ENCODE results near the gene LRRC63. TPM values are rescaled to one million over a fixed set of nuclear protein-coding genes. Genes with fewer than 3 reads are reported as not detected.

LRRC63 gene
- total and polyA plus RNA-seq, 2 of the 4 experiments (the other 2 are of a cell fraction) = not detected

DNA sequence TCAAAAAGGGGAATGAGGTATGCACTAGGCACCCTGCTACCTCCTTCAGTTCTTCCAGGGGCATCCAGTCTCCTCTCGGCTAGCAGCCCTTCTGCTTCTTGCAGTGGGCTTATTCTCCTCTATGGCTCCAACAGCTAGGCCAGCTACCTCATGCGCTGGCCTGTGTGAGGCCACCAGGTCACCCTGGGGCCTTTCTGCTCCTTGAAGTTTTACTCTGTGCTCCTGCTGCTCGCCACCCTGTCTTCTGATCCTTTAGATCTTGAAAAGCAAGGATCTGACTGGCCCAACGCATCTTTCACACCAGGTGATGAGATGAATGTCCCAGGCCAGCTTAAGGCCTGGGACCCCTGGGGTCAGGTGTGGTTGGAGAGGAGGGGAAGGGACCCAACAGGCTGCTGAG is 109.1 kb downstream of the LRRC63 start:
- WGBS, 2 experiments (ENCODE audit: extremely low coverage in 2 of 2, insufficient read length in 1 of 2) = 83% methylated on average over 3 of the region's 4 CpGs; no CpG with 5 or more reads in 1 of the 2 experiments
- in situ Hi-C loops (cut with MboI; ENCODE audit: low sequenced_read_pairs) = no loop called here

More for the DNA sequence above, 109.1 kb downstream of the LRRC63 start:
- ATAC-seq (ENCODE audit: low read depth) = no peak
- H4K91ac ChIP-seq (ENCODE audit: insufficient read depth, low read depth, low read length) = no peak overlapping the region
- H3K9me3 ChIP-seq (ENCODE audit: control insufficient read depth, insufficient read depth, low read length) = no peaks in the 10 kb centered on the region
- H3K23ac ChIP-seq (ENCODE audit: low read depth, low read length) = no peak overlapping the region
- H3K56ac ChIP-seq (ENCODE audit: extremely low read depth, insufficient read depth, low read length) = no peak overlapping the region
- no peaks in the 10 kb centered on the region for H3K79me1 ChIP-seq (ENCODE audit: low read depth in 1 of 2, low read length in 2 of 2)
- H3K4me3 ChIP-seq (ENCODE audit: insufficient read depth, low read depth, low read length) = no peak overlapping the region
- H2BK15ac ChIP-seq (ENCODE audit: low read depth, low read length) = no peak overlapping the region
- no peak overlapping the region for H3K14ac ChIP-seq (replicated peaks; ENCODE audit: low read depth, low read length)
- no peak for DNase-seq
- H3K4me2 ChIP-seq (ENCODE audit: low read depth, low read length) = no peak overlapping the region
- H2AK9ac ChIP-seq (replicated peaks; ENCODE audit: low read depth, low read length, poor library complexity) = no peak overlapping the region
- H3K18ac ChIP-seq (ENCODE audit: low read depth, low read length) = no peak overlapping the region
- ChIA-PET POLR2A (ENCODE audit: unreplicated experiment) (no interaction called here), CTCF (no interaction called here)
- no peak overlapping the region for H2BK5ac ChIP-seq (ENCODE audit: low read depth, low read length, poor library complexity, severe bottlenecking)
- no peak overlapping the region for H2BK120ac ChIP-seq (ENCODE audit: low read depth, low read length)
- dilution Hi-C loops (cut with HindIII; ENCODE audit: low sequenced_read_pairs, unreplicated experiment) = no loop called here
- TF ChIP-seq BHLHE40 (IDR thresholded peaks at IDR 0.05; ENCODE audit: low read depth, low read length) (no peak), SMC3 (IDR thresholded peaks at IDR 0.05; ENCODE audit: low read depth, low read length) (no peak), MXI1 (IDR thresholded peaks at IDR 0.05; ENCODE audit: borderline replicate concordance, low read depth, low read length) (no peak), POLR2A (IDR thresholded peaks at IDR 0.05; ENCODE audit: low read depth, low read length) (no peak), RAD21 (IDR thresholded peaks at IDR 0.05; ENCODE audit: low read length) (no peak), CEBPB (IDR thresholded peaks at IDR 0.05; ENCODE audit: low read depth, low read length) (no peak), MAZ (IDR thresholded peaks at IDR 0.05; ENCODE audit: borderline replicate concordance, low read depth, low read length) (no peak), RFX5 (IDR thresholded peaks at IDR 0.05; ENCODE audit: low read depth, low read length) (no peak)
- TF ChIP-seq, protein P1, sequence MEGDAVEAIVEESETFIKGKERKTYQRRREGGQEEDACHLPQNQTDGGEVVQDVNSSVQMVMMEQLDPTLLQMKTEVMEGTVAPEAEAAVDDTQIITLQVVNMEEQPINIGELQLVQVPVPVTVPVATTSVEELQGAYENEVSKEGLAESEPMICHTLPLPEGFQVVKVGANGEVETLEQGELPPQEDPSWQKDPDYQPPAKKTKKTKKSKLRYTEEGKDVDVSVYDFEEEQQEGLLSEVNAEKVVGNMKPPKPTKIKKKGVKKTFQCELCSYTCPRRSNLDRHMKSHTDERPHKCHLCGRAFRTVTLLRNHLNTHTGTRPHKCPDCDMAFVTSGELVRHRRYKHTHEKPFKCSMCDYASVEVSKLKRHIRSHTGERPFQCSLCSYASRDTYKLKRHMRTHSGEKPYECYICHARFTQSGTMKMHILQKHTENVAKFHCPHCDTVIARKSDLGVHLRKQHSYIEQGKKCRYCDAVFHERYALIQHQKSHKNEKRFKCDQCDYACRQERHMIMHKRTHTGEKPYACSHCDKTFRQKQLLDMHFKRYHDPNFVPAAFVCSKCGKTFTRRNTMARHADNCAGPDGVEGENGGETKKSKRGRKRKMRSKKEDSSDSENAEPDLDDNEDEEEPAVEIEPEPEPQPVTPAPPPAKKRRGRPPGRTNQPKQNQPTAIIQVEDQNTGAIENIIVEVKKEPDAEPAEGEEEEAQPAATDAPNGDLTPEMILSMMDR (conservative IDR thresholded peaks at IDR 0.05; ENCODE audit: low read depth, low read length) = no peak
- TF ChIP-seq, protein P2, sequence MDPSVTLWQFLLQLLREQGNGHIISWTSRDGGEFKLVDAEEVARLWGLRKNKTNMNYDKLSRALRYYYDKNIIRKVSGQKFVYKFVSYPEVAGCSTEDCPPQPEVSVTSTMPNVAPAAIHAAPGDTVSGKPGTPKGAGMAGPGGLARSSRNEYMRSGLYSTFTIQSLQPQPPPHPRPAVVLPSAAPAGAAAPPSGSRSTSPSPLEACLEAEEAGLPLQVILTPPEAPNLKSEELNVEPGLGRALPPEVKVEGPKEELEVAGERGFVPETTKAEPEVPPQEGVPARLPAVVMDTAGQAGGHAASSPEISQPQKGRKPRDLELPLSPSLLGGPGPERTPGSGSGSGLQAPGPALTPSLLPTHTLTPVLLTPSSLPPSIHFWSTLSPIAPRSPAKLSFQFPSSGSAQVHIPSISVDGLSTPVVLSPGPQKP (IDR thresholded peaks at IDR 0.05; ENCODE audit: borderline replicate concordance, low read depth, low read length) = no peak
- H4K5ac ChIP-seq (ENCODE audit: low read depth, low read length) = no peak overlapping the region
- H2AK5ac ChIP-seq (ENCODE audit: low read depth, low read length) = no peak overlapping the region
- intact Hi-C loops (cut with micrococcal nuclease) = loop anchor here (1.0 kb wide), 1 partner anchor 161 kb away; no protein-coding TSS in a partner anchor
- H3K9me1 ChIP-seq (ENCODE audit: insufficient read depth, low read length) = no peaks in the 10 kb centered on the region
- no peak overlapping the region for H2BK20ac ChIP-seq (ENCODE audit: low read depth, low read length)
- H3K36me3 ChIP-seq (ENCODE audit: control insufficient read depth, insufficient read depth, low read length) = no peaks in the 10 kb centered on the region
- no peak overlapping the region for H3K9ac ChIP-seq (ENCODE audit: low read depth, low read length)
- H4K8ac ChIP-seq (ENCODE audit: low read depth in 2 of 2, low read length in 2 of 2) = no peak overlapping the region
- H3K4me1 ChIP-seq (ENCODE audit: control insufficient read depth, insufficient read depth, low read length) = no peaks in the 10 kb centered on the region
- no peak overlapping the region for H2AFZ ChIP-seq (replicated peaks; ENCODE audit: low read length, poor library complexity)
- peaks cover 6% of the 10 kb centered on the region; the same call in 1 of the 2 replicates for H3K27me3 ChIP-seq (ENCODE audit: control insufficient read depth, insufficient read depth, low read length)
- no peaks in the 10 kb centered on the region for H4K20me1 ChIP-seq (ENCODE audit: insufficient read depth, low read length)
- no TSS peak for BruUV-seq (replicated peaks)
- no peak overlapping the region for H3K4ac ChIP-seq (ENCODE audit: low read depth, low read length)
- H3K27ac ChIP-seq (ENCODE audit: insufficient read depth, low read length) = no peak overlapping the region
